Astrocyte (in vitro differentiated cells and primary cell): ENCODE results near the gene NFAM1. TPM values are rescaled to one million over a fixed set of nuclear protein-coding genes. Genes with fewer than 3 reads are reported as not detected.

Experiments used
- DNase-seq: peaks from one replicate; pipeline ENCODE4 v3.0.0-alpha.2; 2010; ENCODE audit warnings: low read depth
- FAIRE-seq: peaks from 2 replicates; lab custom pipeline; 2011; peaks lifted over from hg19 to GRCh38; lab: Jason Lieb, UNC
- H2AFZ ChIP-seq: 2 replicates; pipeline ENCODE4 v1.6.0; 2012; ENCODE audit warnings: low read depth, low read length, inconsistent platforms
- H3K27ac ChIP-seq: 2 replicates; pipeline ENCODE4 v1.5.1; 2011; ENCODE audit warnings: low read depth, low read length, inconsistent platforms
- H3K27me3 ChIP-seq: 2 replicates; pipeline ENCODE4 v1.6.0; 2011; ENCODE audit warnings: low read length, inconsistent platforms; ENCODE audit not compliant: insufficient read depth
- H3K36me3 ChIP-seq: 2 replicates; pipeline ENCODE4 v1.5.1; 2011; ENCODE audit warnings: low read length, inconsistent platforms; ENCODE audit not compliant: insufficient read depth
- H3K4me1 ChIP-seq: 2 replicates; pipeline ENCODE4 v1.5.1; 2011; ENCODE audit warnings: low read length, inconsistent platforms; ENCODE audit not compliant: insufficient read depth
- H3K4me2 ChIP-seq: 2 replicates; pipeline ENCODE4 v1.6.0; 2012; ENCODE audit warnings: low read length, inconsistent platforms
- H3K4me3 ChIP-seq: 2 replicates; pipeline ENCODE4 v1.5.1; 2011; ENCODE audit warnings: low read depth, mild to moderate bottlenecking, low read length, inconsistent platforms; ENCODE audit not compliant: insufficient read depth
- H3K79me2 ChIP-seq: 2 replicates; pipeline ENCODE4 v1.6.0; 2012; ENCODE audit warnings: mild to moderate bottlenecking, low read length, inconsistent platforms; ENCODE audit not compliant: insufficient read depth
- H3K9ac ChIP-seq: 2 replicates; pipeline ENCODE4 v1.6.0; 2012; ENCODE audit warnings: mild to moderate bottlenecking, low read length, inconsistent platforms
- H3K9me3 ChIP-seq: 2 replicates; pipeline ENCODE4 v1.5.1; 2012; ENCODE audit warnings: low read depth, mild to moderate bottlenecking, low read length, inconsistent platforms; ENCODE audit not compliant: insufficient read depth
- H4K20me1 ChIP-seq: 2 replicates; pipeline ENCODE4 v1.6.0; 2012; ENCODE audit warnings: low read length, inconsistent platforms; ENCODE audit not compliant: insufficient read depth
- H3K27ac Mint-ChIP-seq: one replicate; pipeline ENCODE4 v1.8.0; 2021; ENCODE audit warnings: mild to moderate bottlenecking, mixed read lengths; ENCODE audit not compliant: unreplicated experiment
- H3K27me3 Mint-ChIP-seq: one replicate; pipeline ENCODE4 v1.8.0; 2021; ENCODE audit warnings: low read depth, mixed read lengths; ENCODE audit not compliant: unreplicated experiment
- H3K36me3 Mint-ChIP-seq: one replicate; pipeline ENCODE4 v1.8.0; 2021; ENCODE audit warnings: low read depth, mixed read lengths; ENCODE audit not compliant: unreplicated experiment
- H3K4me1 Mint-ChIP-seq: one replicate; pipeline ENCODE4 v1.8.0; 2021; ENCODE audit warnings: low read depth, mixed read lengths; ENCODE audit not compliant: unreplicated experiment
- H3K4me3 Mint-ChIP-seq: one replicate; pipeline ENCODE4 v1.8.0; 2021; ENCODE audit warnings: mild to moderate bottlenecking, moderate library complexity, mixed read lengths; ENCODE audit not compliant: unreplicated experiment
- H3K9me3 Mint-ChIP-seq: one replicate; pipeline ENCODE4 v1.8.0; 2021; ENCODE audit warnings: mild to moderate bottlenecking, mixed read lengths; ENCODE audit not compliant: unreplicated experiment
- EZH2 ChIP-seq: IDR thresholded peaks from 2 replicates; pipeline ENCODE4 v1.6.1; 2012; ENCODE audit warnings: mild to moderate bottlenecking, low read length, inconsistent platforms; ENCODE audit not compliant: insufficient read depth
- total RNA-seq: library from RNA; stranded (reverse); gene quantifications from 2 replicates; pipeline ENCODE4 v1.2.1, GENCODE V29; 2021
- TF ChIP-seq, protein P1 (sequence below): IDR thresholded peaks from 2 replicates; pipeline ENCODE4 v1.5.1; 2011; ENCODE audit warnings: low read depth, mild to moderate bottlenecking, inconsistent platforms, low read length, moderate library complexity; ENCODE audit not compliant: insufficient read depth

NFAM1 gene
- total RNA-seq, 1 donor from 2014 or later: 0.07 TPM

DNA sequence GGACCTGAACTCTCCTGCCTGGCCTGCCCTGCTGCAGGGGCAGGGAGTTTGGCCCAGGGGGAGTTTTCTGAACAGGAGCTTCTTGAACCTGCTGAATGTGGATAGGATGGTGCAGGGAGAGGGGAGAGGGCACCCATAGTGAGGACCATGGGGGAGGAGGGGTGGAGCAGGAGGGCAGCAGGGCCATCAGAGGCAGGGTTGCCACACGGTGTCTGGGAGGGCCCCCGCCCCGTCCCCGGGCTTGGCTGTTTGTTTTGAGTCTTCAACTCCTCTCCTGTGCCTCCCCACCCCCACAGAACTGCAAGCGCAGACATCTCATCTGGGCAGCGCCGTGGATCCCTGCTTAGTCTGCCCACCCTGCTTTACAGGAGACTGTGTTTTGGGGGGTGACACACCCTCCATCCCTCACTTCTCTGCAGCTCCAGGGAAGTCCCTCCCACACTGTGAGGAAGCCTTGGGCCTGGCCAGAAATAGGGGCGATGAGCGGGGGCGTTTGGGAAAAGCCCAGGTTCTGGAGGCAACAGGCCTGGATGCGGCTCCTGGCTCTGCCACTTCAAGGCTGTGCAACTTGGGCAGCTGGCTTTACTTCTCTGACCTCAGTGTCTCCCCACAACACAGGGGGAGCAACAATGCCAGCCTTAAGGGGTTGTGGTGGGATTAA, 14.4 kb downstream of the NFAM1 start:
- no peaks in the 10 kb centered on the region for H3K36me3 ChIP-seq
- peaks cover 9% of the 10 kb centered on the region for H3K27me3 ChIP-seq
- no peak for TF ChIP-seq EZH2
- TF ChIP-seq, protein P1, sequence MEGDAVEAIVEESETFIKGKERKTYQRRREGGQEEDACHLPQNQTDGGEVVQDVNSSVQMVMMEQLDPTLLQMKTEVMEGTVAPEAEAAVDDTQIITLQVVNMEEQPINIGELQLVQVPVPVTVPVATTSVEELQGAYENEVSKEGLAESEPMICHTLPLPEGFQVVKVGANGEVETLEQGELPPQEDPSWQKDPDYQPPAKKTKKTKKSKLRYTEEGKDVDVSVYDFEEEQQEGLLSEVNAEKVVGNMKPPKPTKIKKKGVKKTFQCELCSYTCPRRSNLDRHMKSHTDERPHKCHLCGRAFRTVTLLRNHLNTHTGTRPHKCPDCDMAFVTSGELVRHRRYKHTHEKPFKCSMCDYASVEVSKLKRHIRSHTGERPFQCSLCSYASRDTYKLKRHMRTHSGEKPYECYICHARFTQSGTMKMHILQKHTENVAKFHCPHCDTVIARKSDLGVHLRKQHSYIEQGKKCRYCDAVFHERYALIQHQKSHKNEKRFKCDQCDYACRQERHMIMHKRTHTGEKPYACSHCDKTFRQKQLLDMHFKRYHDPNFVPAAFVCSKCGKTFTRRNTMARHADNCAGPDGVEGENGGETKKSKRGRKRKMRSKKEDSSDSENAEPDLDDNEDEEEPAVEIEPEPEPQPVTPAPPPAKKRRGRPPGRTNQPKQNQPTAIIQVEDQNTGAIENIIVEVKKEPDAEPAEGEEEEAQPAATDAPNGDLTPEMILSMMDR: no peak
- FAIRE-seq (no peak), DNase-seq (no peak)
- no peaks in the 10 kb centered on the region for H4K20me1 ChIP-seq
- H3K9me3 ChIP-seq: no peaks in the 10 kb centered on the region
- H3K4me3 Mint-ChIP-seq: no peak overlapping the region
- no peaks in the 10 kb centered on the region for H3K4me1 Mint-ChIP-seq
- H3K4me2 ChIP-seq: no peak overlapping the region
- no peaks in the 10 kb centered on the region for H3K36me3 Mint-ChIP-seq
- no peak overlapping the region for H3K27ac ChIP-seq
- peaks cover 51% of the 10 kb centered on the region for H3K27me3 Mint-ChIP-seq
- no peak overlapping the region for H3K9ac ChIP-seq
- no peaks in the 10 kb centered on the region for H3K9me3 Mint-ChIP-seq
- H3K79me2 ChIP-seq: no peaks in the 10 kb centered on the region
- no peak overlapping the region for H3K27ac Mint-ChIP-seq
- no peaks in the 10 kb centered on the region for H3K4me1 ChIP-seq
- H3K4me3 ChIP-seq: no peak overlapping the region
- H2AFZ ChIP-seq: no peak overlapping the region

DNA sequence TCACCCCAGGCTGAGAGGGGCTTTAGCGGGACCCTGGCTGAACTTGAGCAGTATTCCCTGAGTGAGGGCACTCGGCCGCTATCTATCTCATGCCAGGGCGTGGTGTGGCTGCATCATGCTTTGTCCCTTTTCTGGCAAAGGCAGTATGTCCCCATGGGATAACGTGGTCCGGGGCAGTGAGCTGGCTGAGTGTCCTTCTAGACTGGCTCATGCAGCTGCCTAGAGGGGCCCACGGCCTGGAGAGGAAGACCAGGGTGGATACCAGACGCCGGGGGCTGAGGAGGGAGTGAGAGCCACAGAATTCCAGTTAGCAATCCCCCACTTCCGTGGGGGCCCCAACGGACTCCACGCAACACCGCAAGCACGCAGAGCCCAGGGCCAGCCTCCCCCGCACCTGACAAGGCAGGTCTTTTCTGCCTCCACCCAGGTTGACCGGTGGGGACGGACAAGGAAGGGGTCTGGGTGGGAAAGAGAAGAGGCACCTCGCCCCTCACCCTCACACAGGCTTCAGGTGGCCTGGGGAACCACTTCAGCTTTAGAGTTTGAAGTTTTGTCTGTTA, 15.5 kb downstream of the NFAM1 start:
- peaks cover 9% of the 10 kb centered on the region for H3K27me3 ChIP-seq
- no peak for FAIRE-seq
- H3K9ac ChIP-seq: no peak overlapping the region
- H3K4me3 ChIP-seq: no peak overlapping the region
- Mint-ChIP-seq H3K4me1 (peaks cover 3% of the 10 kb centered on the region), H3K9me3 (no peaks in the 10 kb centered on the region), H3K27ac (no peak overlapping the region), H3K36me3 (no peaks in the 10 kb centered on the region), H3K27me3 (peaks cover 52% of the 10 kb centered on the region), H3K4me3 (no peak overlapping the region)
- H2AFZ ChIP-seq: no peak overlapping the region
- no peaks in the 10 kb centered on the region for H3K9me3 ChIP-seq
- H3K79me2 ChIP-seq: no peaks in the 10 kb centered on the region
- H3K4me1 ChIP-seq: no peaks in the 10 kb centered on the region
- H3K27ac ChIP-seq: no peak overlapping the region
- no peaks in the 10 kb centered on the region for H3K36me3 ChIP-seq
- no peak overlapping the region for H3K4me2 ChIP-seq
- DNase-seq: no peak
- TF ChIP-seq, protein P1: no peak
- TF ChIP-seq EZH2: no peak
- no peaks in the 10 kb centered on the region for H4K20me1 ChIP-seq
